Neural cell (in vitro differentiated cells): ENCODE data around the gene LPA.
"Not testable (repeated sequence)": the region's sequence is repeated elsewhere in the genome, so short reads cannot be mapped to it uniquely, and the experiment has no call there.

Experiments
- EP300 ChIP-seq: fragments of 450-650 bp; conservative IDR thresholded peaks from 2 replicates; pipeline ENCODE4 v1.6.1; 2014; ENCODE audit warnings: antibody characterized with exemption, mild to moderate bottlenecking, moderate library complexity; ENCODE audit not compliant: poor library complexity, severe bottlenecking
- POLR2AphosphoS5 ChIP-seq: IDR thresholded peaks from 2 replicates; pipeline ENCODE4 v1.6.1; 2012
- RAD21 ChIP-seq: fragments of 450-650 bp; conservative IDR thresholded peaks from 2 replicates; pipeline ENCODE4 v1.6.1; 2014; ENCODE audit warnings: antibody characterized with exemption, mild to moderate bottlenecking, moderate library complexity
- TAF1 ChIP-seq: IDR thresholded peaks from 2 replicates; pipeline ENCODE4 v1.6.1; 2012; ENCODE audit warnings: low read depth
- TF ChIP-seq, protein P1 (sequence below): fragments of 450-650 bp; IDR thresholded peaks from 2 replicates; pipeline ENCODE4 v1.5.1; 2014; ENCODE audit warnings: antibody characterized with exemption, mild to moderate bottlenecking, moderate library complexity; ENCODE audit not compliant: poor library complexity, severe bottlenecking

DNA sequence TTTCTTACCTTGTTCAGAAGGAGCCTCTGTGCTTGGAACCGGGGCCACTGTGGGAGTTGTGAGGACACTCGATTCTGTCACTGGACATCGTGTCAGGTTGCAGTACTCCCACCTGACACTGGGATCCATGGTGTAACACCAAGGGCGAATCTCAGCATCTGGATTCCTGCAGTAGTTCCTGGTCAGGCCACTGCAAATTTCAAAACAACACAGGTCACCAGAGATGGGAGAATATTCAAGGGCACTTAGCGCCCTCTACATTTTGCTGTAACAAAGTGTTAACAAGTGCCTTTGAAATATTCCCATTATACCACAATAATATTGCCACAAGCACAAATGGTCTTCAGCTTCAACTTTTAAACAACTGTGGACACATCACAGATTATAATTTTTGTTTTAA is 85.6 kb downstream of the LPA start:
- TF ChIP-seq, protein P1, sequence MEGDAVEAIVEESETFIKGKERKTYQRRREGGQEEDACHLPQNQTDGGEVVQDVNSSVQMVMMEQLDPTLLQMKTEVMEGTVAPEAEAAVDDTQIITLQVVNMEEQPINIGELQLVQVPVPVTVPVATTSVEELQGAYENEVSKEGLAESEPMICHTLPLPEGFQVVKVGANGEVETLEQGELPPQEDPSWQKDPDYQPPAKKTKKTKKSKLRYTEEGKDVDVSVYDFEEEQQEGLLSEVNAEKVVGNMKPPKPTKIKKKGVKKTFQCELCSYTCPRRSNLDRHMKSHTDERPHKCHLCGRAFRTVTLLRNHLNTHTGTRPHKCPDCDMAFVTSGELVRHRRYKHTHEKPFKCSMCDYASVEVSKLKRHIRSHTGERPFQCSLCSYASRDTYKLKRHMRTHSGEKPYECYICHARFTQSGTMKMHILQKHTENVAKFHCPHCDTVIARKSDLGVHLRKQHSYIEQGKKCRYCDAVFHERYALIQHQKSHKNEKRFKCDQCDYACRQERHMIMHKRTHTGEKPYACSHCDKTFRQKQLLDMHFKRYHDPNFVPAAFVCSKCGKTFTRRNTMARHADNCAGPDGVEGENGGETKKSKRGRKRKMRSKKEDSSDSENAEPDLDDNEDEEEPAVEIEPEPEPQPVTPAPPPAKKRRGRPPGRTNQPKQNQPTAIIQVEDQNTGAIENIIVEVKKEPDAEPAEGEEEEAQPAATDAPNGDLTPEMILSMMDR: not testable (repeated sequence)
- TF ChIP-seq POLR2AphosphoS5, EP300, TAF1, RAD21: not testable (repeated sequence)
